Smooth muscle cell (in vitro differentiated cells): Measurements from ENCODE around the gene IGFBP3. TPM values are rescaled to one million over a fixed set of nuclear protein-coding genes. Genes with fewer than 3 reads are reported as not detected.

Experiments
- DNase-seq: peaks from one replicate; lab custom pipeline; 2025; ENCODE audit not compliant: unreplicated experiment; lab: John Stamatoyannopoulos, UW
- H2AFZ ChIP-seq: fragments of 200-600 bp; sonication (generic); 2 replicates; pipeline ENCODE4 v1.6.0; 2016; ENCODE audit warnings: antibody characterized with exemption, low read depth, mild to moderate bottlenecking
- H3F3A ChIP-seq: fragments of 200-600 bp; sonication (generic); 2 replicates; pipeline ENCODE4 v1.6.0; 2017; ENCODE audit warnings: antibody characterized with exemption, low read depth
- H3K27ac ChIP-seq: fragments of 200-600 bp; sonication (generic); 2 replicates; pipeline ENCODE4 v1.5.1; 2016; ENCODE audit warnings: low read depth, mild to moderate bottlenecking
- H3K27me3 ChIP-seq: fragments of 200-600 bp; sonication (generic); 2 replicates; pipeline ENCODE4 v1.6.1; 2016; ENCODE audit warnings: low read depth, mild to moderate bottlenecking
- H3K36me3 ChIP-seq: fragments of 200-600 bp; sonication (generic); 2 replicates; pipeline ENCODE4 v1.5.1; 2016; ENCODE audit warnings: low read depth
- H3K4me1 ChIP-seq: fragments of 200-600 bp; sonication (generic); 2 replicates; pipeline ENCODE4 v1.5.1; 2016; ENCODE audit warnings: low read depth
- H3K4me2 ChIP-seq: fragments of 200-600 bp; sonication (generic); 2 replicates; pipeline ENCODE4 v1.6.0; 2016; ENCODE audit warnings: mild to moderate bottlenecking
- H3K4me3 ChIP-seq: fragments of 200-600 bp; sonication (generic); 2 replicates; pipeline ENCODE4 v1.5.1; 2016; ENCODE audit warnings: mild to moderate bottlenecking
- H3K79me2 ChIP-seq: fragments of 200-600 bp; sonication (generic); 2 replicates; pipeline ENCODE4 v1.6.0; 2016; ENCODE audit warnings: low read depth, mild to moderate bottlenecking
- H3K9ac ChIP-seq: fragments of 200-600 bp; sonication (generic); 2 replicates; pipeline ENCODE4 v1.6.0; 2016; ENCODE audit warnings: low read depth
- H3K9me3 ChIP-seq: fragments of 200-600 bp; sonication (generic); replicated peaks from 2 replicates; pipeline ENCODE4 v1.5.1; 2016; ENCODE audit warnings: low read depth
- H4K20me1 ChIP-seq: fragments of 200-600 bp; sonication (generic); 2 replicates; pipeline ENCODE4 v1.6.0; 2016; ENCODE audit warnings: low read depth
- WGBS: methylation state at CpG from one replicate; pipeline ENCODE4 v1.1.7; 2016; ENCODE audit warnings: low lambda C conversion rate; 5-methylcytosine and 5-hydroxymethylcytosine counted together
- polyA plus RNA-seq: library from polyadenylated mRNA; unstranded; fragments of >200 nt; fragmentation: Nextera tagmentation; extraction: Ambion mirVana; gene quantifications from 2 replicates; pipeline ENCODE4 v1.2.1, GENCODE V29; 2016
- total RNA-seq: library from RNA; depleted of rRNA; stranded (reverse); fragments of >200 nt; gene quantifications from 2 replicates; pipeline ENCODE4 v1.2.3, GENCODE V29; 2014
- TF ChIP-seq, protein P1 (sequence below): fragments of 200-600 bp; sonication (generic); IDR thresholded peaks from 2 replicates; pipeline ENCODE4 v1.5.1; 2017; ENCODE audit warnings: borderline replicate concordance, mild to moderate bottlenecking, antibody characterized with exemption; ENCODE audit not compliant: insufficient read depth, poor library complexity, severe bottlenecking

The IGFBP3 gene
- total and polyA plus RNA-seq, 2 experiments from 2014 or later = 1,956 to 4,025 TPM

DNA sequence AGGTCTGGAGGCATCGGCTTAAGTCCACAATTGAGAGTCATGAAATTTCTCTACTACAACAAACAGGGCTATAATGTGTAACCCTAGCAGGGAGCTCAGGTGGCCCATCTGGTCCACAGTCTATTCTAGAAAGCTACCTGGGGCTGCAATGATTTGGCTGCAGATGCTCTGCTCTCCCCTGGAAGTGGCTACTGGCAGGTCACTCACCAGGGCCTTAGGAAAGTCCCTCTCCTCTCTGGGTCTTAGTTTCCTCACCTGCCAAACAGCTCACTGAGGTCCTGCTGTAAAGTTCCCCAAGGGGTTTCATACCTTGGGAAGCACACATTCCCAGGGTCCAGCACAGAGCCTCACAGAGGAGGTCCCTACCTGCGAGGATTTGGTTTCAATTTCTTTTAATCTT lies 2.5 kb downstream of the IGFBP3 start:
- Histone ChIP-seq H3K4me2 (peak overlapping the region; percentile 95), H3K4me3 (peak overlapping the region; percentile 70)

DNA sequence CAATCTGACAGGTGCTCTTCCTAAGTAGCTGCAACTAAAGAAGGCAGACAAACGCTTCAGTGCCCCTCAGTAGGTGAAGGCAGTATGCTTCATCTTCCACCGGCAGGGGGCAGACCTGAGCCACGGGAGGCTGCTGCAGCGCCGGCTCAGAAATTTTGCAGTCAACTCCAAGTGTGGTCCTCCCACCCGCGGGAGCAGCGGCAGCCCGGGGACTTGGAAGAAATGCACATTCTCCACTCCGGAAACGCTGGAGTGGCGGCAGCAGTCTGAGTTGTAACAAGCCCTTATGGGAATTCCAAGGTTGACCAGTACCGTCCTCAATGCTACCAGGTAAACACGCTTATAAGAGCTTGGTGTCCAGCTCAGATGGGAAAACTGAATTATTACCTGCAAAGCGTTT lies 3.4 kb downstream of the IGFBP3 start:
- 6% methylated on average over 15 of the region's 15 CpGs for WGBS
- H3K9ac ChIP-seq = no peak overlapping the region
- TF ChIP-seq, protein P1, sequence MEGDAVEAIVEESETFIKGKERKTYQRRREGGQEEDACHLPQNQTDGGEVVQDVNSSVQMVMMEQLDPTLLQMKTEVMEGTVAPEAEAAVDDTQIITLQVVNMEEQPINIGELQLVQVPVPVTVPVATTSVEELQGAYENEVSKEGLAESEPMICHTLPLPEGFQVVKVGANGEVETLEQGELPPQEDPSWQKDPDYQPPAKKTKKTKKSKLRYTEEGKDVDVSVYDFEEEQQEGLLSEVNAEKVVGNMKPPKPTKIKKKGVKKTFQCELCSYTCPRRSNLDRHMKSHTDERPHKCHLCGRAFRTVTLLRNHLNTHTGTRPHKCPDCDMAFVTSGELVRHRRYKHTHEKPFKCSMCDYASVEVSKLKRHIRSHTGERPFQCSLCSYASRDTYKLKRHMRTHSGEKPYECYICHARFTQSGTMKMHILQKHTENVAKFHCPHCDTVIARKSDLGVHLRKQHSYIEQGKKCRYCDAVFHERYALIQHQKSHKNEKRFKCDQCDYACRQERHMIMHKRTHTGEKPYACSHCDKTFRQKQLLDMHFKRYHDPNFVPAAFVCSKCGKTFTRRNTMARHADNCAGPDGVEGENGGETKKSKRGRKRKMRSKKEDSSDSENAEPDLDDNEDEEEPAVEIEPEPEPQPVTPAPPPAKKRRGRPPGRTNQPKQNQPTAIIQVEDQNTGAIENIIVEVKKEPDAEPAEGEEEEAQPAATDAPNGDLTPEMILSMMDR = peak; percentile 90
- H3K4me2 ChIP-seq = peak overlapping the region; percentile 95
- peaks cover 9% of the 10 kb centered on the region for H3K4me1 ChIP-seq
- peak overlapping the region; percentile 2 for H3K27ac ChIP-seq
- H3K27me3 ChIP-seq = no peaks in the 10 kb centered on the region
- H3K36me3 ChIP-seq = peaks cover 7% of the 10 kb centered on the region
- peaks cover 25% of the 10 kb centered on the region for H3K79me2 ChIP-seq
- H3K9me3 ChIP-seq = no peaks in the 10 kb centered on the region
- peak overlapping the region; percentile 70 for H3K4me3 ChIP-seq
- no peak overlapping the region for H2AFZ ChIP-seq
- peak; percentile 62 for DNase-seq
- H3F3A ChIP-seq = peaks cover 79% of the 10 kb centered on the region
- peaks cover 80% of the 10 kb centered on the region for H4K20me1 ChIP-seq

More for the DNA sequence above, 2.5 kb downstream of the IGFBP3 start:
- H3K4me1 ChIP-seq = peaks cover 16% of the 10 kb centered on the region
- H3K27me3 ChIP-seq = no peaks in the 10 kb centered on the region
- H2AFZ ChIP-seq = no peak overlapping the region
- peaks cover 74% of the 10 kb centered on the region for H3F3A ChIP-seq
- TF ChIP-seq, protein P1 = no peak
- peak overlapping the region; percentile 17 for H3K27ac ChIP-seq
- peaks cover 25% of the 10 kb centered on the region for H3K79me2 ChIP-seq
- H4K20me1 ChIP-seq = peaks cover 71% of the 10 kb centered on the region
- no peak for DNase-seq
- 66% methylated on average over 2 of the region's 2 CpGs for WGBS
- no peaks in the 10 kb centered on the region for H3K9me3 ChIP-seq
- peaks cover 4% of the 10 kb centered on the region for H3K36me3 ChIP-seq
- H3K9ac ChIP-seq = peak overlapping the region; percentile 35

DNA sequence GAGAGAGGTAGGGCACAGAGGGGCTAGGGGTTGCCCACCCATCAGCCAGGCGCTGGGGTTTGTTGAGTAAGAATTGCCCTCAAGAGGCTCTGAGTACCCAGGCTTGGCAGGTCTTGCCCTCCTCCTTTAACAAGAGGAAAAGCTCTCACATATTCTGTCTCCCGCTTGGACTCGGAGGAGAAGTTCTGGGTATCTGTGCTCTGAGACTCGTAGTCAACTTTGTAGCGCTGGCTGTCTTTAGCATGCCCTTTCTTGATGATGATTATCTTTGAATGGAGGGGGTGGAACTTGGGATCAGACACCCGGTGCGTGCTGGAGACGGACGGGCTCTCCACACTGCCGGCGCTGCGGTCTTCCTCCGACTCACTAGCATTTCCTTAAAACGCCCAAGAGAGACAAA lies 4.0 kb downstream of the IGFBP3 start:
- Histone ChIP-seq H2AFZ (no peak overlapping the region), H3K4me2 (peak overlapping the region; percentile 95), H3K9me3 (no peaks in the 10 kb centered on the region), H3F3A (peaks cover 79% of the 10 kb centered on the region), H3K4me3 (peak overlapping the region; percentile 70), H3K27ac (peak overlapping the region; percentile 27), H3K4me1 (peaks cover 4% of the 10 kb centered on the region), H3K36me3 (peaks cover 7% of the 10 kb centered on the region), H3K79me2 (peaks cover 25% of the 10 kb centered on the region), H4K20me1 (peaks cover 85% of the 10 kb centered on the region), H3K27me3 (no peaks in the 10 kb centered on the region), H3K9ac (no peak overlapping the region)
- DNase-seq = no peak
- WGBS = 66% methylated on average over 14 of the region's 14 CpGs
- TF ChIP-seq, protein P1 = no peak

GRCh38 chr7:45915606-45916005 lies 5.5 kb downstream of the IGFBP3 start:
- H3K79me2 ChIP-seq = peaks cover 23% of the 10 kb centered on the region
- H4K20me1 ChIP-seq = peaks cover 84% of the 10 kb centered on the region
- no peak overlapping the region for H3K9ac ChIP-seq
- H3K4me1 ChIP-seq = no peaks in the 10 kb centered on the region
- no peak overlapping the region for H2AFZ ChIP-seq
- H3K4me3 ChIP-seq = no peak overlapping the region
- no peak for DNase-seq
- H3K9me3 ChIP-seq = no peaks in the 10 kb centered on the region
- no peaks in the 10 kb centered on the region for H3K27me3 ChIP-seq
- peaks cover 7% of the 10 kb centered on the region for H3K36me3 ChIP-seq
- peak overlapping the region; percentile 27 for H3K27ac ChIP-seq
- TF ChIP-seq, protein P1 = no peak
- H3F3A ChIP-seq = peaks cover 90% of the 10 kb centered on the region
- H3K4me2 ChIP-seq = no peak overlapping the region
- 68% methylated on average over 3 of the region's 3 CpGs for WGBS
